Measurements from ENCODE around the gene TNXB. TPM values are rescaled to one million over a fixed set of nuclear protein-coding genes. Genes with fewer than 3 reads are reported as not detected.
A peak's percentile ranks its signal among the peaks of the same experiment; 100 is the strongest.
"Not testable (repeated sequence)": the region's sequence is repeated elsewhere in the genome, so short reads cannot be mapped to it uniquely, and the experiment has no call there.

Gene TNXB
- total RNA-seq, 3 donors from 2014 or later, result 32.9 to 109 (median 89.8) TPM

GRCh38 chr6:32038878-32039277 lies 70.3 kb downstream of the TNXB start:
- H3K4me3 ChIP-seq; intact Hi-C loops (cut with DNase I; ENCODE audit: low total_unique reads); DNase-seq (ENCODE audit: low spot score in 2 of 2); H3K9me3 ChIP-seq; H3K27ac ChIP-seq; H3K4me1 ChIP-seq; H3K27me3 ChIP-seq; H3K36me3 ChIP-seq: not testable (repeated sequence)

GRCh38 chr6:32037598-32038524 lies 71.3 kb downstream of the TNXB start, which contains the start of gene CYP21A2:
TSS of gene CYP21A2 (plus strand) at chr6:32038415. CDS start at chr6:32038423, 8 bp downstream.
- H3K27ac ChIP-seq, result peak within 1 kb of the TSS in 1 of 2 donors; percentile 68
- H3K27me3 ChIP-seq; H3K4me3 ChIP-seq; DNase-seq (ENCODE audit: low spot score in 2 of 2); intact Hi-C loops (cut with DNase I; ENCODE audit: low total_unique reads); H3K4me1 ChIP-seq; H3K9me3 ChIP-seq; H3K36me3 ChIP-seq: not testable (repeated sequence)

GRCh38 chr6:32037136-32037535 lies 72.0 kb downstream of the TNXB start:
- H3K4me3 ChIP-seq; H3K36me3 ChIP-seq; H3K9me3 ChIP-seq; DNase-seq (ENCODE audit: low spot score in 2 of 2); H3K27me3 ChIP-seq; H3K4me1 ChIP-seq; intact Hi-C loops (cut with DNase I; ENCODE audit: low total_unique reads): not testable (repeated sequence)
- peak overlapping the region in 1 of 2 donors; percentile 43 for H3K27ac ChIP-seq

GRCh38 chr6:32035283-32036013 lies 73.7 kb downstream of the TNXB start:
- H3K27me3 ChIP-seq; H3K4me3 ChIP-seq; H3K4me1 ChIP-seq; H3K27ac ChIP-seq; intact Hi-C loops (cut with DNase I; ENCODE audit: low total_unique reads); DNase-seq (ENCODE audit: low spot score in 2 of 2); H3K36me3 ChIP-seq; H3K9me3 ChIP-seq: not testable (repeated sequence)

GRCh38 chr6:32029553-32029952 lies 79.6 kb downstream of the TNXB start:
- not testable (repeated sequence) for DNase-seq (ENCODE audit: low spot score in 2 of 2)

GRCh38 chr6:32028631-32029030 lies 80.5 kb downstream of the TNXB start:
- H3K27ac ChIP-seq; H3K27me3 ChIP-seq; H3K4me3 ChIP-seq; H3K36me3 ChIP-seq; intact Hi-C loops (cut with DNase I; ENCODE audit: low total_unique reads); H3K4me1 ChIP-seq; DNase-seq (ENCODE audit: low spot score in 2 of 2); H3K9me3 ChIP-seq: not testable (repeated sequence)

More at GRCh38 chr6:32029553-32029952, 79.6 kb downstream of the TNXB start:
- H3K36me3 ChIP-seq; H3K27me3 ChIP-seq; H3K9me3 ChIP-seq; H3K4me1 ChIP-seq; H3K27ac ChIP-seq; intact Hi-C loops (cut with DNase I; ENCODE audit: low total_unique reads); H3K4me3 ChIP-seq: not testable (repeated sequence)

- H3K4me3 ChIP-seq; H3K36me3 ChIP-seq; H3K27me3 ChIP-seq; DNase-seq (ENCODE audit: low spot score in 2 of 2); H3K27ac ChIP-seq; H3K9me3 ChIP-seq; intact Hi-C loops (cut with DNase I; ENCODE audit: low total_unique reads); H3K4me1 ChIP-seq: not testable (repeated sequence)
Measured at GRCh38 chr6:32022100-32022499, 87.0 kb downstream of the TNXB start.

- H3K9me3 ChIP-seq; H3K36me3 ChIP-seq; intact Hi-C loops (cut with DNase I; ENCODE audit: low total_unique reads); H3K27me3 ChIP-seq; H3K27ac ChIP-seq; H3K4me1 ChIP-seq; DNase-seq (ENCODE audit: low spot score in 2 of 2); H3K4me3 ChIP-seq: not testable (repeated sequence)
Measured at GRCh38 chr6:32014547-32014946, 94.6 kb downstream of the TNXB start, which contains the start of gene C4B. TSS of gene C4B (plus strand) at chr6:32014795. CDS start at chr6:32014846, 51 bp downstream.

GRCh38 chr6:32013738-32014137 lies 95.4 kb downstream of the TNXB start:
- H3K4me3 ChIP-seq; H3K27me3 ChIP-seq; intact Hi-C loops (cut with DNase I; ENCODE audit: low total_unique reads); DNase-seq (ENCODE audit: low spot score in 2 of 2); H3K36me3 ChIP-seq; H3K27ac ChIP-seq; H3K9me3 ChIP-seq; H3K4me1 ChIP-seq: not testable (repeated sequence)

GRCh38 chr6:32012941-32013617 lies 96.1 kb downstream of the TNXB start:
- DNase-seq (ENCODE audit: low spot score in 2 of 2); H3K27me3 ChIP-seq; H3K4me1 ChIP-seq; intact Hi-C loops (cut with DNase I; ENCODE audit: low total_unique reads); H3K36me3 ChIP-seq; H3K4me3 ChIP-seq; H3K9me3 ChIP-seq: not testable (repeated sequence)
- peak overlapping the region in 1 of 2 donors; percentile 32 for H3K27ac ChIP-seq

- H3K27me3 ChIP-seq; H3K27ac ChIP-seq; intact Hi-C loops (cut with DNase I; ENCODE audit: low total_unique reads); H3K36me3 ChIP-seq; H3K4me3 ChIP-seq; H3K9me3 ChIP-seq; H3K4me1 ChIP-seq: not testable (repeated sequence)
- DNase-seq (ENCODE audit: low spot score in 2 of 2), result peak in 1 of 2 donors; percentile 37
Measured at GRCh38 chr6:32010856-32011530, 98.1 kb downstream of the TNXB start.

- intact Hi-C loops (cut with DNase I; ENCODE audit: low total_unique reads), result not testable (repeated sequence)
- peak in 1 of 2 donors; percentile 19 for DNase-seq (ENCODE audit: low spot score in 2 of 2)
Measured at GRCh38 chr6:32009537-32009936, 99.6 kb downstream of the TNXB start.

More at GRCh38 chr6:32009537-32009936, 99.6 kb downstream of the TNXB start:
- H3K36me3 ChIP-seq, H3K4me3 ChIP-seq, H3K27ac ChIP-seq, H3K4me1 ChIP-seq, H3K9me3 ChIP-seq, H3K27me3 ChIP-seq: not testable (repeated sequence)
